ENCODE results near the gene AIMP1.

The AIMP1 gene

GRCh38 chr4:106325800-106326199 lies 9.4 kb downstream of the AIMP1 start:
- Histone ChIP-seq H3K9me3 (ENCODE audit: control insufficient read depth in 2 of 2, low read length in 2 of 2) (no peaks in the 10 kb centered on the region), H3K27me3 (ENCODE audit: control insufficient read depth in 1 of 2, insufficient read depth in 2 of 2, low read length in 2 of 2) (no peaks in the 10 kb centered on the region), H3K4me3 (ENCODE audit: low read length in 2 of 2) (no peak overlapping the region), H3K27ac (ENCODE audit: low read length) (no peak overlapping the region), H3K9ac (ENCODE audit: low read length in 2 of 2) (no peak overlapping the region), H3K36me3 (ENCODE audit: control insufficient read depth in 2 of 2, insufficient read depth in 2 of 2, low read length in 2 of 2) (peaks cover 10 to 23% of the 10 kb centered on the region in 2 donors), H3K4me1 (ENCODE audit: control insufficient read depth, insufficient read depth, low read length) (no peaks in the 10 kb centered on the region)

- Histone ChIP-seq H3K4me1 (ENCODE audit: control insufficient read depth, insufficient read depth, low read length) (no peaks in the 10 kb centered on the region), H3K36me3 (ENCODE audit: control insufficient read depth in 2 of 2, insufficient read depth in 2 of 2, low read length in 2 of 2) (peaks cover 14 to 38% of the 10 kb centered on the region in 2 donors), H3K27me3 (ENCODE audit: control insufficient read depth in 1 of 2, insufficient read depth in 2 of 2, low read length in 2 of 2) (no peaks in the 10 kb centered on the region), H3K9me3 (ENCODE audit: control insufficient read depth in 2 of 2, low read length in 2 of 2) (no peaks in the 10 kb centered on the region), H3K4me3 (ENCODE audit: low read length in 2 of 2) (no peak overlapping the region), H3K27ac (ENCODE audit: low read length) (no peak overlapping the region), H3K9ac (ENCODE audit: low read length in 2 of 2) (no peak overlapping the region)
These were observed 12.8 kb downstream of the AIMP1 start for GRCh38 chr4:106329041-106329618.

- no peak overlapping the region for H3K4me3 ChIP-seq (ENCODE audit: low read length in 2 of 2)
- H3K27me3 ChIP-seq (ENCODE audit: control insufficient read depth in 1 of 2, insufficient read depth in 2 of 2, low read length in 2 of 2): no peaks in the 10 kb centered on the region
- H3K27ac ChIP-seq (ENCODE audit: low read length): no peak overlapping the region
- H3K9me3 ChIP-seq (ENCODE audit: control insufficient read depth in 2 of 2, low read length in 2 of 2): no peaks in the 10 kb centered on the region
- no peaks in the 10 kb centered on the region for H3K4me1 ChIP-seq (ENCODE audit: control insufficient read depth, insufficient read depth, low read length)
- no peak overlapping the region for H3K9ac ChIP-seq (ENCODE audit: low read length in 2 of 2)
- peaks cover 20 to 43% of the 10 kb centered on the region in 2 donors for H3K36me3 ChIP-seq (ENCODE audit: control insufficient read depth in 2 of 2, insufficient read depth in 2 of 2, low read length in 2 of 2)
These were observed 16.8 kb downstream of the AIMP1 start for GRCh38 chr4:106333186-106333585.

- Histone ChIP-seq H3K4me3 (ENCODE audit: low read length in 2 of 2) (no peak overlapping the region), H3K36me3 (ENCODE audit: control insufficient read depth in 2 of 2, insufficient read depth in 2 of 2, low read length in 2 of 2) (peaks cover 15 to 45% of the 10 kb centered on the region in 2 donors), H3K9ac (ENCODE audit: low read length in 2 of 2) (no peak overlapping the region), H3K27ac (ENCODE audit: low read length) (no peak overlapping the region), H3K9me3 (ENCODE audit: control insufficient read depth in 2 of 2, low read length in 2 of 2) (no peaks in the 10 kb centered on the region), H3K27me3 (ENCODE audit: control insufficient read depth in 1 of 2, insufficient read depth in 2 of 2, low read length in 2 of 2) (no peaks in the 10 kb centered on the region), H3K4me1 (ENCODE audit: control insufficient read depth, insufficient read depth, low read length) (no peaks in the 10 kb centered on the region)
These were observed 18.6 kb downstream of the AIMP1 start for GRCh38 chr4:106334741-106335470.

GRCh38 chr4:106336618-106337017 lies 20.3 kb downstream of the AIMP1 start:
- Histone ChIP-seq H3K27ac (ENCODE audit: low read length) (no peak overlapping the region), H3K4me1 (ENCODE audit: control insufficient read depth, insufficient read depth, low read length) (no peaks in the 10 kb centered on the region), H3K9ac (ENCODE audit: low read length in 2 of 2) (no peak overlapping the region), H3K4me3 (ENCODE audit: low read length in 2 of 2) (no peak overlapping the region), H3K27me3 (ENCODE audit: control insufficient read depth in 1 of 2, insufficient read depth in 2 of 2, low read length in 2 of 2) (no peaks in the 10 kb centered on the region), H3K36me3 (ENCODE audit: control insufficient read depth in 2 of 2, insufficient read depth in 2 of 2, low read length in 2 of 2) (peaks cover 17 to 40% of the 10 kb centered on the region in 2 donors), H3K9me3 (ENCODE audit: control insufficient read depth in 2 of 2, low read length in 2 of 2) (no peaks in the 10 kb centered on the region)

GRCh38 chr4:106337916-106338315 lies 21.6 kb downstream of the AIMP1 start:
- Histone ChIP-seq H3K36me3 (ENCODE audit: control insufficient read depth in 2 of 2, insufficient read depth in 2 of 2, low read length in 2 of 2) (peaks cover 15 to 34% of the 10 kb centered on the region in 2 donors), H3K27me3 (ENCODE audit: control insufficient read depth in 1 of 2, insufficient read depth in 2 of 2, low read length in 2 of 2) (no peaks in the 10 kb centered on the region)

GRCh38 chr4:106338671-106339070 lies 22.3 kb downstream of the AIMP1 start:
- H3K27me3 ChIP-seq (ENCODE audit: control insufficient read depth in 1 of 2, insufficient read depth in 2 of 2, low read length in 2 of 2): no peaks in the 10 kb centered on the region
- H3K36me3 ChIP-seq (ENCODE audit: control insufficient read depth in 2 of 2, insufficient read depth in 2 of 2, low read length in 2 of 2): peaks cover 15 to 31% of the 10 kb centered on the region in 2 donors
- H3K9ac ChIP-seq (ENCODE audit: low read length in 2 of 2): no peak overlapping the region
- H3K4me3 ChIP-seq (ENCODE audit: low read length in 2 of 2): no peak overlapping the region
- no peaks in the 10 kb centered on the region for H3K4me1 ChIP-seq (ENCODE audit: control insufficient read depth, insufficient read depth, low read length)
- no peaks in the 10 kb centered on the region for H3K9me3 ChIP-seq (ENCODE audit: control insufficient read depth in 2 of 2, low read length in 2 of 2)
- H3K27ac ChIP-seq (ENCODE audit: low read length): no peak overlapping the region

More at GRCh38 chr4:106337916-106338315, 21.6 kb downstream of the AIMP1 start:
- no peak overlapping the region for H3K27ac ChIP-seq (ENCODE audit: low read length)
- H3K4me3 ChIP-seq (ENCODE audit: low read length in 2 of 2): no peak overlapping the region
- H3K9ac ChIP-seq (ENCODE audit: low read length in 2 of 2): no peak overlapping the region
- no peaks in the 10 kb centered on the region for H3K9me3 ChIP-seq (ENCODE audit: control insufficient read depth in 2 of 2, low read length in 2 of 2)
- no peaks in the 10 kb centered on the region for H3K4me1 ChIP-seq (ENCODE audit: control insufficient read depth, insufficient read depth, low read length)

- H3K9ac ChIP-seq (ENCODE audit: low read length in 2 of 2): no peak overlapping the region
- no peak overlapping the region for H3K4me3 ChIP-seq (ENCODE audit: low read length in 2 of 2)
- H3K4me1 ChIP-seq (ENCODE audit: control insufficient read depth, insufficient read depth, low read length): no peaks in the 10 kb centered on the region
- H3K9me3 ChIP-seq (ENCODE audit: control insufficient read depth in 2 of 2, low read length in 2 of 2): no peaks in the 10 kb centered on the region
- no peak overlapping the region for H3K27ac ChIP-seq (ENCODE audit: low read length)
- H3K27me3 ChIP-seq (ENCODE audit: control insufficient read depth in 1 of 2, insufficient read depth in 2 of 2, low read length in 2 of 2): no peaks in the 10 kb centered on the region
- H3K36me3 ChIP-seq (ENCODE audit: control insufficient read depth in 2 of 2, insufficient read depth in 2 of 2, low read length in 2 of 2): peaks cover 15 to 31% of the 10 kb centered on the region in 2 donors
These were observed 23.1 kb downstream of the AIMP1 start for GRCh38 chr4:106339431-106339830.

- Histone ChIP-seq H3K9ac (ENCODE audit: low read length in 2 of 2) (no peak overlapping the region), H3K9me3 (ENCODE audit: control insufficient read depth in 2 of 2, low read length in 2 of 2) (no peaks in the 10 kb centered on the region), H3K27ac (ENCODE audit: low read length) (no peak overlapping the region), H3K36me3 (ENCODE audit: control insufficient read depth in 2 of 2, insufficient read depth in 2 of 2, low read length in 2 of 2) (peaks cover 15 to 25% of the 10 kb centered on the region in 2 donors), H3K4me3 (ENCODE audit: low read length in 2 of 2) (no peak overlapping the region), H3K27me3 (ENCODE audit: control insufficient read depth in 1 of 2, insufficient read depth in 2 of 2, low read length in 2 of 2) (no peaks in the 10 kb centered on the region), H3K4me1 (ENCODE audit: control insufficient read depth, insufficient read depth, low read length) (no peaks in the 10 kb centered on the region)
These were observed 24.4 kb downstream of the AIMP1 start for GRCh38 chr4:106340774-106341173.

- no peak overlapping the region for H3K9ac ChIP-seq (ENCODE audit: low read length in 2 of 2)
- no peaks in the 10 kb centered on the region for H3K4me1 ChIP-seq (ENCODE audit: control insufficient read depth, insufficient read depth, low read length)
- H3K27ac ChIP-seq (ENCODE audit: low read length): no peak overlapping the region
- no peaks in the 10 kb centered on the region for H3K27me3 ChIP-seq (ENCODE audit: control insufficient read depth in 1 of 2, insufficient read depth in 2 of 2, low read length in 2 of 2)
- no peak overlapping the region for H3K4me3 ChIP-seq (ENCODE audit: low read length in 2 of 2)
- H3K9me3 ChIP-seq (ENCODE audit: control insufficient read depth in 2 of 2, low read length in 2 of 2): no peaks in the 10 kb centered on the region
- H3K36me3 ChIP-seq (ENCODE audit: control insufficient read depth in 2 of 2, insufficient read depth in 2 of 2, low read length in 2 of 2): peaks cover 6 to 10% of the 10 kb centered on the region in 2 donors
These were observed 27.7 kb downstream of the AIMP1 start for GRCh38 chr4:106343865-106344646.

Data from stomach smooth muscle (tissue), 2 donors.